ENCODE results near the gene STRIP2.
"Not testable (repeated sequence)": the region's sequence is repeated elsewhere in the genome, so short reads cannot be mapped to it uniquely, and the experiment has no call there.

Gene STRIP2

GRCh38 chr7:129446925-129447324 lies 12.7 kb downstream of the STRIP2 start:
- not testable (repeated sequence) for H3K27ac ChIP-seq (ENCODE audit: low read depth, low read length); H3K27me3 ChIP-seq (ENCODE audit: control insufficient read depth, insufficient read depth, low read length); H3K4me3 ChIP-seq (ENCODE audit: low read length); H3K9ac ChIP-seq (ENCODE audit: low read length); H3K4me1 ChIP-seq (ENCODE audit: control insufficient read depth, insufficient read depth, low read length); H3K36me3 ChIP-seq (ENCODE audit: control insufficient read depth, insufficient read depth, low read length)

- not testable (repeated sequence) for H3K36me3 ChIP-seq (ENCODE audit: control insufficient read depth, insufficient read depth, low read length); H3K27me3 ChIP-seq (ENCODE audit: control insufficient read depth, insufficient read depth, low read length); H3K9ac ChIP-seq (ENCODE audit: low read length); H3K4me1 ChIP-seq (ENCODE audit: control insufficient read depth, insufficient read depth, low read length); H3K27ac ChIP-seq (ENCODE audit: low read depth, low read length); H3K4me3 ChIP-seq (ENCODE audit: low read length)
Measured at GRCh38 chr7:129447445-129447844, 13.2 kb downstream of the STRIP2 start.

- not testable (repeated sequence) for H3K4me1 ChIP-seq (ENCODE audit: control insufficient read depth, insufficient read depth, low read length); H3K27ac ChIP-seq (ENCODE audit: low read depth, low read length); H3K36me3 ChIP-seq (ENCODE audit: control insufficient read depth, insufficient read depth, low read length); H3K27me3 ChIP-seq (ENCODE audit: control insufficient read depth, insufficient read depth, low read length); H3K9ac ChIP-seq (ENCODE audit: low read length); H3K4me3 ChIP-seq (ENCODE audit: low read length)
Measured at GRCh38 chr7:129448608-129449007, 14.4 kb downstream of the STRIP2 start.

GRCh38 chr7:129450295-129450694 lies 16.1 kb downstream of the STRIP2 start:
- H3K4me1 ChIP-seq (ENCODE audit: control insufficient read depth, insufficient read depth, low read length): no peaks in the 10 kb centered on the region
- H3K9ac ChIP-seq (ENCODE audit: low read length): no peak overlapping the region
- no peaks in the 10 kb centered on the region for H3K27me3 ChIP-seq (ENCODE audit: control insufficient read depth, insufficient read depth, low read length)
- H3K27ac ChIP-seq (ENCODE audit: low read depth, low read length): no peak overlapping the region
- no peaks in the 10 kb centered on the region for H3K36me3 ChIP-seq (ENCODE audit: control insufficient read depth, insufficient read depth, low read length)
- H3K4me3 ChIP-seq (ENCODE audit: low read length): no peak overlapping the region

GRCh38 chr7:129452589-129453231 lies 18.5 kb downstream of the STRIP2 start:
- H3K36me3 ChIP-seq (ENCODE audit: control insufficient read depth, insufficient read depth, low read length): no peaks in the 10 kb centered on the region
- no peaks in the 10 kb centered on the region for H3K27me3 ChIP-seq (ENCODE audit: control insufficient read depth, insufficient read depth, low read length)
- H3K4me1 ChIP-seq (ENCODE audit: control insufficient read depth, insufficient read depth, low read length): no peaks in the 10 kb centered on the region
- H3K4me3 ChIP-seq (ENCODE audit: low read length): no peak overlapping the region
- H3K9ac ChIP-seq (ENCODE audit: low read length): no peak overlapping the region
- no peak overlapping the region for H3K27ac ChIP-seq (ENCODE audit: low read depth, low read length)

GRCh38 chr7:129453510-129454248 lies 19.4 kb downstream of the STRIP2 start:
- no peak overlapping the region for H3K27ac ChIP-seq (ENCODE audit: low read depth, low read length)
- no peaks in the 10 kb centered on the region for H3K36me3 ChIP-seq (ENCODE audit: control insufficient read depth, insufficient read depth, low read length)
- H3K4me1 ChIP-seq (ENCODE audit: control insufficient read depth, insufficient read depth, low read length): no peaks in the 10 kb centered on the region
- H3K9ac ChIP-seq (ENCODE audit: low read length): no peak overlapping the region
- H3K4me3 ChIP-seq (ENCODE audit: low read length): no peak overlapping the region
- no peaks in the 10 kb centered on the region for H3K27me3 ChIP-seq (ENCODE audit: control insufficient read depth, insufficient read depth, low read length)

GRCh38 chr7:129454249-129454551 lies 20.0 kb downstream of the STRIP2 start:
- no peaks in the 10 kb centered on the region for H3K4me1 ChIP-seq (ENCODE audit: control insufficient read depth, insufficient read depth, low read length)

GRCh38 chr7:129456421-129456820 lies 22.2 kb downstream of the STRIP2 start:
- Histone ChIP-seq H3K27me3 (ENCODE audit: control insufficient read depth, insufficient read depth, low read length) (no peaks in the 10 kb centered on the region), H3K27ac (ENCODE audit: low read depth, low read length) (no peak overlapping the region), H3K4me1 (ENCODE audit: control insufficient read depth, insufficient read depth, low read length) (no peaks in the 10 kb centered on the region), H3K9ac (ENCODE audit: low read length) (no peak overlapping the region), H3K36me3 (ENCODE audit: control insufficient read depth, insufficient read depth, low read length) (no peaks in the 10 kb centered on the region), H3K4me3 (ENCODE audit: low read length) (no peak overlapping the region)

More at GRCh38 chr7:129454249-129454551, 20.0 kb downstream of the STRIP2 start:
- Histone ChIP-seq H3K36me3 (ENCODE audit: control insufficient read depth, insufficient read depth, low read length) (no peaks in the 10 kb centered on the region), H3K9ac (ENCODE audit: low read length) (no peak overlapping the region), H3K27me3 (ENCODE audit: control insufficient read depth, insufficient read depth, low read length) (no peaks in the 10 kb centered on the region), H3K27ac (ENCODE audit: low read depth, low read length) (no peak overlapping the region), H3K4me3 (ENCODE audit: low read length) (no peak overlapping the region)

- H3K9ac ChIP-seq (ENCODE audit: low read length): no peak overlapping the region
- H3K27ac ChIP-seq (ENCODE audit: low read depth, low read length): no peak overlapping the region
- no peaks in the 10 kb centered on the region for H3K36me3 ChIP-seq (ENCODE audit: control insufficient read depth, insufficient read depth, low read length)
- no peak overlapping the region for H3K4me3 ChIP-seq (ENCODE audit: low read length)
- no peaks in the 10 kb centered on the region for H3K4me1 ChIP-seq (ENCODE audit: control insufficient read depth, insufficient read depth, low read length)
- no peaks in the 10 kb centered on the region for H3K27me3 ChIP-seq (ENCODE audit: control insufficient read depth, insufficient read depth, low read length)
Measured at GRCh38 chr7:129457101-129457500, 22.9 kb downstream of the STRIP2 start.

- H3K4me1 ChIP-seq (ENCODE audit: control insufficient read depth, insufficient read depth, low read length): no peaks in the 10 kb centered on the region
- no peaks in the 10 kb centered on the region for H3K36me3 ChIP-seq (ENCODE audit: control insufficient read depth, insufficient read depth, low read length)
- no peak overlapping the region for H3K27ac ChIP-seq (ENCODE audit: low read depth, low read length)
- H3K4me3 ChIP-seq (ENCODE audit: low read length): no peak overlapping the region
- no peak overlapping the region for H3K9ac ChIP-seq (ENCODE audit: low read length)
- H3K27me3 ChIP-seq (ENCODE audit: control insufficient read depth, insufficient read depth, low read length): no peaks in the 10 kb centered on the region
Measured at GRCh38 chr7:129458171-129458570, 23.9 kb downstream of the STRIP2 start.

- Histone ChIP-seq H3K4me1 (ENCODE audit: control insufficient read depth, insufficient read depth, low read length) (no peaks in the 10 kb centered on the region), H3K36me3 (ENCODE audit: control insufficient read depth, insufficient read depth, low read length) (no peaks in the 10 kb centered on the region), H3K27ac (ENCODE audit: low read depth, low read length) (no peak overlapping the region)
Measured at GRCh38 chr7:129461809-129462208, 27.6 kb downstream of the STRIP2 start.

GRCh38 chr7:129462420-129462819 lies 28.2 kb downstream of the STRIP2 start:
- no peak overlapping the region for H3K27ac ChIP-seq (ENCODE audit: low read depth, low read length)
- no peaks in the 10 kb centered on the region for H3K27me3 ChIP-seq (ENCODE audit: control insufficient read depth, insufficient read depth, low read length)
- H3K4me1 ChIP-seq (ENCODE audit: control insufficient read depth, insufficient read depth, low read length): no peaks in the 10 kb centered on the region
- no peak overlapping the region for H3K9ac ChIP-seq (ENCODE audit: low read length)
- no peak overlapping the region for H3K4me3 ChIP-seq (ENCODE audit: low read length)
- no peaks in the 10 kb centered on the region for H3K36me3 ChIP-seq (ENCODE audit: control insufficient read depth, insufficient read depth, low read length)

More at GRCh38 chr7:129461809-129462208, 27.6 kb downstream of the STRIP2 start:
- Histone ChIP-seq H3K4me3 (ENCODE audit: low read length) (no peak overlapping the region), H3K27me3 (ENCODE audit: control insufficient read depth, insufficient read depth, low read length) (no peaks in the 10 kb centered on the region), H3K9ac (ENCODE audit: low read length) (no peak overlapping the region)

- Histone ChIP-seq H3K4me1 (ENCODE audit: control insufficient read depth, insufficient read depth, low read length) (no peaks in the 10 kb centered on the region), H3K27ac (ENCODE audit: low read depth, low read length) (no peak overlapping the region), H3K9ac (ENCODE audit: low read length) (no peak overlapping the region), H3K4me3 (ENCODE audit: low read length) (no peak overlapping the region), H3K36me3 (ENCODE audit: control insufficient read depth, insufficient read depth, low read length) (no peaks in the 10 kb centered on the region), H3K27me3 (ENCODE audit: control insufficient read depth, insufficient read depth, low read length) (no peaks in the 10 kb centered on the region)
Measured at GRCh38 chr7:129464194-129464593, 30.0 kb downstream of the STRIP2 start.
